Measurements from ENCODE around the gene RAD21L1.

Gene RAD21L1

GRCh38 chr20:1297486-1297885, 71.6 kb downstream of the RAD21L1 start:
- FAIRE-seq = no peak

- FAIRE-seq = no peak
Measured at GRCh38 chr20:1298166-1298565, 72.3 kb downstream of the RAD21L1 start.

- FAIRE-seq = no peak
Measured at GRCh38 chr20:1298888-1299511, 73.2 kb downstream of the RAD21L1 start.

- FAIRE-seq = no peak
Measured at GRCh38 chr20:1299522-1299921, 73.7 kb downstream of the RAD21L1 start.

GRCh38 chr20:1300083-1300840, 74.4 kb downstream of the RAD21L1 start:
- no peak for FAIRE-seq

GRCh38 chr20:1301031-1301529, 75.2 kb downstream of the RAD21L1 start:
- no peak for FAIRE-seq

GRCh38 chr20:1302685-1303541, 77.1 kb downstream of the RAD21L1 start:
- FAIRE-seq = no peak

- FAIRE-seq = no peak
Measured at GRCh38 chr20:1304710-1305515, 79.1 kb downstream of the RAD21L1 start.
